Endothelial cell (in vitro differentiated cells): ENCODE measurements around the gene MAD1L1. TPM values are rescaled to one million over a fixed set of nuclear protein-coding genes. Genes with fewer than 3 reads are reported as not detected.

Experiments used
- DNase-seq: peaks from one replicate; pipeline ENCODE4 v3.0.0; 2021; ENCODE audit warnings: low spot score
- H3K27ac Mint-ChIP-seq: one replicate; pipeline ENCODE4 v1.8.0; 2021; ENCODE audit warnings: mixed read lengths, inconsistent platforms; ENCODE audit not compliant: unreplicated experiment
- H3K27me3 Mint-ChIP-seq: one replicate; pipeline ENCODE4 v1.8.0; 2021; ENCODE audit warnings: mild to moderate bottlenecking, moderate library complexity, mixed read lengths, inconsistent platforms; ENCODE audit not compliant: unreplicated experiment
- H3K36me3 Mint-ChIP-seq: one replicate; pipeline ENCODE4 v1.8.0; 2021; ENCODE audit warnings: mild to moderate bottlenecking, low read depth, mixed read lengths, inconsistent platforms; ENCODE audit not compliant: unreplicated experiment
- H3K4me1 Mint-ChIP-seq: one replicate; pipeline ENCODE4 v1.8.0; 2021; ENCODE audit warnings: mild to moderate bottlenecking, mixed read lengths, inconsistent platforms; ENCODE audit not compliant: unreplicated experiment
- H3K4me3 Mint-ChIP-seq: one replicate; pipeline ENCODE4 v1.8.0; 2021; ENCODE audit warnings: mild to moderate bottlenecking, mixed read lengths, inconsistent platforms; ENCODE audit not compliant: unreplicated experiment
- H3K9me3 Mint-ChIP-seq: one replicate; pipeline ENCODE4 v1.8.0; 2021; ENCODE audit warnings: mixed read lengths, inconsistent platforms; ENCODE audit not compliant: unreplicated experiment
- total RNA-seq: library from RNA; stranded (reverse); fragmentation: NEBNext Ultra II Directional; extraction: Animal tissue kit (Norgen Biotek cat#: 25700); gene quantifications from one replicate; pipeline ENCODE4 v1.2.1, GENCODE V29; 2021; ENCODE audit not compliant: unreplicated experiment
- TF ChIP-seq, protein P1 (sequence below): fragments of 200-600 bp; sonication (generic); IDR thresholded peaks from one replicate; pipeline ENCODE4 v1.5.0; 2021; ENCODE audit warnings: antibody characterized with exemption; ENCODE audit not compliant: unreplicated experiment

Gene MAD1L1
- total RNA-seq, 1 donor from 2014 or later: 43.3 TPM

DNA sequence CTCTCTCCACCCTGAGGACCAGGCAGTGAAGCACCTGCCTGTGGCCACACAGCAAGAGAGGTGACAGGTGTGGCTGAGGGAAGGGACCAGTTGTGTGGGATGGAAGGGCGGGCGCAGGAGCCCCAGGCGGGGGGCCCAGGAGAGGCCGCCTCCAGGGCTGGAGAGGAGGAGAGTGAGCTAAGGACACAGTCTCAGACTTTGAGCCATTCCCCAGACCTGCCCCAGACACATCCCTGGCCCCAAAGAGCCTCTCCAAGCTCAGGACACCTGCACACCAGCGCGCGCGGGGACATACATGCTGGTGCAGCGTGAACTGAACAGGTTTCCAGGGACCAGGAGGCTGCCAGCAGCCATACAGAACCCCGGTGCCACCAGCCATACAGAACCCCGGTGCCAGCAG is 237.3 kb downstream of the MAD1L1 start:
- H3K9me3 Mint-ChIP-seq: no peaks in the 10 kb centered on the region
- no peaks in the 10 kb centered on the region for H3K27me3 Mint-ChIP-seq
- H3K36me3 Mint-ChIP-seq: no peaks in the 10 kb centered on the region
- no peak overlapping the region for H3K27ac Mint-ChIP-seq
- no peak for DNase-seq
- TF ChIP-seq, protein P1, sequence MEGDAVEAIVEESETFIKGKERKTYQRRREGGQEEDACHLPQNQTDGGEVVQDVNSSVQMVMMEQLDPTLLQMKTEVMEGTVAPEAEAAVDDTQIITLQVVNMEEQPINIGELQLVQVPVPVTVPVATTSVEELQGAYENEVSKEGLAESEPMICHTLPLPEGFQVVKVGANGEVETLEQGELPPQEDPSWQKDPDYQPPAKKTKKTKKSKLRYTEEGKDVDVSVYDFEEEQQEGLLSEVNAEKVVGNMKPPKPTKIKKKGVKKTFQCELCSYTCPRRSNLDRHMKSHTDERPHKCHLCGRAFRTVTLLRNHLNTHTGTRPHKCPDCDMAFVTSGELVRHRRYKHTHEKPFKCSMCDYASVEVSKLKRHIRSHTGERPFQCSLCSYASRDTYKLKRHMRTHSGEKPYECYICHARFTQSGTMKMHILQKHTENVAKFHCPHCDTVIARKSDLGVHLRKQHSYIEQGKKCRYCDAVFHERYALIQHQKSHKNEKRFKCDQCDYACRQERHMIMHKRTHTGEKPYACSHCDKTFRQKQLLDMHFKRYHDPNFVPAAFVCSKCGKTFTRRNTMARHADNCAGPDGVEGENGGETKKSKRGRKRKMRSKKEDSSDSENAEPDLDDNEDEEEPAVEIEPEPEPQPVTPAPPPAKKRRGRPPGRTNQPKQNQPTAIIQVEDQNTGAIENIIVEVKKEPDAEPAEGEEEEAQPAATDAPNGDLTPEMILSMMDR: no peak
- H3K4me3 Mint-ChIP-seq: no peak overlapping the region
- H3K4me1 Mint-ChIP-seq: no peaks in the 10 kb centered on the region

DNA sequence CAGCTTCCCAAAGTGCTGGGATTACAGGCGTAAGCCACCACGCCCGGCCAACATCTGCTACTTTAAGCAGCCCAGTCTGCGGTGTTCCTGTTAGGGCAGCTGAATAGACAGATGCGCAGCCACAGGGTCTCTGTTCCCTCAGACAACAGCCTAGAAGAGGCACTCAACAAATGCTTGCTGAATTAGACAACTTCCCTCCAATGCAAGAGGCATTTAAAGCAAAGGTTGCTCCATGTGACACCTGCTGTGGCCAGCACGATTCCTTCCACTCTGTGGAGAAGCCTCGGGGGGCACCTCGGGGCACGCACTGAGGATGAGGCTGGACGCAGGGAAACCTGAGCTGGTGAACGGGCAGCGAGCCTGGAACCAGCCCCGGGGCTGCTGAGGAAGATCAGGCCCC is 237.8 kb downstream of the MAD1L1 start:
- no peak for DNase-seq
- H3K27me3 Mint-ChIP-seq: no peaks in the 10 kb centered on the region
- H3K27ac Mint-ChIP-seq: no peak overlapping the region
- H3K36me3 Mint-ChIP-seq: no peaks in the 10 kb centered on the region
- no peaks in the 10 kb centered on the region for H3K4me1 Mint-ChIP-seq
- no peaks in the 10 kb centered on the region for H3K9me3 Mint-ChIP-seq
- TF ChIP-seq, protein P1: no peak
- no peak overlapping the region for H3K4me3 Mint-ChIP-seq

GRCh38 chr7:1993776-1994740 is 238.7 kb downstream of the MAD1L1 start:
- Mint-ChIP-seq H3K27ac (peak overlapping the region; percentile 36), H3K36me3 (peaks cover under 1% of the 10 kb centered on the region), H3K4me1 (no peaks in the 10 kb centered on the region), H3K4me3 (no peak overlapping the region), H3K9me3 (no peaks in the 10 kb centered on the region), H3K27me3 (no peaks in the 10 kb centered on the region)
- DNase-seq: no peak
- TF ChIP-seq, protein P1: no peak

DNA sequence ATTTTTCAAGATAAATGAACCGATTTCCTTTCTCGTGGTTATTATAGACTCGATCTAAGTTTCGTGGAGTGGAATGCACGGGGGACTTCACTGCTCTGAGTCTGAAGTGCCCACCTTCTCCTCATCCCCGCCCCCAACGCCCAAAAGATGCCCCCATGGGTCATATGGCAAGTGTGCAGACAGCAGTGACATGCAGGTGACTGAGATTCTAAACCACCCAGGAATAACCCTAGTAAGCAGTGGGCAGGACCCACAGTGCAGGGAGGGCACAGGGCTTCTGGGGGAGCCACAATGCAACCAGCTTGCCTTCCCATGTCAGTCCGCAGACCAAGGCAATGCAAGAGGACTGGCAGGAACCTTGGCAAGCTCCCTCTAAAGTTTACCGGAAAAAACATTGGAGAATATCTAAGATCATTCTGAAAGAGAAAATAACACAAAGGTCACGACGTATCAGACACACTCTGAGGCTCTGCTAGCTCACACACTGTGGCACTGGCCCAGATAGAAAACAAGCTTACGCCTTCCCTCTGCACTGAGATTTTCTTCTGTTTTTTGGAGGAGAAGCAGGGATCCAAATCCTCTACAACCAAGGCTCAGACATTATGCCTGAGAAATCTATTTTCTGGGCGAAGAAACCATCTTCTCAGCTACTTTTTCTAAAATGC is 239.6 kb downstream of the MAD1L1 start:
- Mint-ChIP-seq H3K36me3 (peaks cover 4% of the 10 kb centered on the region), H3K9me3 (no peaks in the 10 kb centered on the region), H3K27me3 (no peaks in the 10 kb centered on the region), H3K4me1 (no peaks in the 10 kb centered on the region), H3K4me3 (no peak overlapping the region), H3K27ac (no peak overlapping the region)
- TF ChIP-seq, protein P1: no peak
- no peak for DNase-seq

DNA sequence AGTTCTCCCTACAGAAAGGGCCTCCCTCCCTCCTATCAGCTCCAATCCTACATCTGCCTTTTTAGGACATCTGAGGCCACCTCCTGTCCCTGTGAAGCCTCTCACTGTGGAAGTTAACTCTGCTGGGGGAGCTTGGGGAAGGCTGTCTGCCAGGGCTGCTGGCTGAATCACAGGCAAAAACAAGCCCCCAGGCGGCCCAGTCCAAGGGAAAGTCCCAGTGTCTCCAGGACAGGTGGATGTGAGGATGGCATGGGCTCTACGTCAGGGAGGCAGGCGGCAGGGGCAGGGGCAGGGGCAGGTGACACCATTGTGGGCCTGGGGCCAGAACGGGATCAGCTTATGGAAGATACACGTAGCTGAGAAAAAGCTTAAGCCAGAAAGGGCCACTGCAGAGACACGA is 240.2 kb downstream of the MAD1L1 start:
- no peaks in the 10 kb centered on the region for H3K9me3 Mint-ChIP-seq
- peaks cover 4% of the 10 kb centered on the region for H3K36me3 Mint-ChIP-seq
- TF ChIP-seq, protein P1: no peak
- DNase-seq: no peak
- H3K4me1 Mint-ChIP-seq: no peaks in the 10 kb centered on the region
- H3K27ac Mint-ChIP-seq: no peak overlapping the region
- H3K27me3 Mint-ChIP-seq: no peaks in the 10 kb centered on the region
- no peak overlapping the region for H3K4me3 Mint-ChIP-seq
